A549 (cell line): ENCODE data around the gene C6orf132. TPM values are rescaled to one million over a fixed set of nuclear protein-coding genes. Genes with fewer than 3 reads are reported as not detected.
A peak's percentile ranks its signal among the peaks of the same experiment; 100 is the strongest.
"Not testable (repeated sequence)": the region's sequence is repeated elsewhere in the genome, so short reads cannot be mapped to it uniquely, and the experiment has no call there.

Source experiments
- ATAC-seq, 2 experiments: fragments of 200-7000 bp in 1 of 2; fragments of >200 bp in 1 of 2; cut with Nextera tagmentation in 1 of 2; cut with Tn5 transposase in 1 of 2; 3 replicates each; pipeline versions ENCODE4 v1.8.0 to v1.9.1; 2018 to 2020; ENCODE audit warnings: mild to moderate bottlenecking in 1 of 2, moderate library complexity in 1 of 2
- CTCF ChIA-PET: fragments of 300-600 bp; sonication (Branson Sonifier 250); formaldehyde crosslinking; extraction: SDS; loops from one replicate; lab custom pipeline; 2021; ENCODE audit warnings: antibody characterized with exemption, inconsistent platforms; lab: Yijun Ruan, JAX
- POLR2A ChIA-PET: fragments of 350-600 bp; formaldehyde crosslinking; extraction: SDS; loops from one replicate; lab custom pipeline; 2021; ENCODE audit warnings: antibody characterized with exemption, inconsistent platforms; lab: Yijun Ruan, JAX
- DNase-seq, 2 experiments: peaks; one replicate each; pipeline versions ENCODE4 v3.0.0 to v3.0.0-alpha.2; 2011 to 2016; ENCODE audit warnings: low read depth in 1 of 2, low spot score in 1 of 2
- FAIRE-seq: peaks from 2 replicates; lab custom pipeline; 2011; peaks lifted over from hg19 to GRCh38; lab: Jason Lieb, UNC
- H3K27ac ChIP-seq, 2 experiments: fragments of >200 bp; sonication (Bioruptor Twin); formaldehyde crosslinking; 3 replicates each; pipeline ENCODE4 v1.5.1; 2016 to 2017
- H3K4me1 ChIP-seq: fragments of >200 bp; sonication (Bioruptor Twin); formaldehyde crosslinking; 3 replicates; pipeline ENCODE4 v1.6.1; 2016
- H3K4me2 ChIP-seq: fragments of >200 bp; sonication (Bioruptor Twin); formaldehyde crosslinking; 3 replicates; pipeline ENCODE4 v1.6.1; 2016
- H3K4me3 ChIP-seq: fragments of >200 bp; sonication (Bioruptor Twin); formaldehyde crosslinking; 3 replicates; pipeline ENCODE4 v1.5.1; 2016
- H3K9me3 ChIP-seq: fragments of >200 bp; sonication (Bioruptor Twin); formaldehyde crosslinking; 3 replicates; pipeline ENCODE4 v1.6.1; 2016
- CBX8 ChIP-seq: fragments of 200-600 bp; sonication (generic); IDR thresholded peaks from 2 replicates; pipeline ENCODE4 v1.6.1; 2016
- CEBPB ChIP-seq, 2 experiments: fragments of >200 bp in 1 of 2; sonication (Bioruptor Twin) in 1 of 2; formaldehyde crosslinking in 1 of 2; IDR thresholded peaks; 2 replicates each; pipeline ENCODE4 v1.6.1; 2012 to 2016
- EP300 ChIP-seq, 2 experiments: fragments of >200 bp; sonication (Bioruptor Twin); formaldehyde crosslinking; IDR thresholded peaks; 2 replicates in 1 of 2; 3 replicates in 1 of 2; pipeline ENCODE4 v1.6.1; 2016 to 2017
- ESRRA ChIP-seq: fragments of 150-350 bp; IDR thresholded peaks from 2 replicates; pipeline ENCODE4 v1.6.1; 2014; ENCODE audit warnings: mild to moderate bottlenecking, low read length, borderline replicate concordance
- FOSB ChIP-seq: fragments of 250-450 bp; sonication (Bioruptor Pico); IDR thresholded peaks from 2 replicates; pipeline ENCODE4 v1.5.0; 2020; ENCODE audit warnings: mild to moderate bottlenecking, moderate library complexity
- HOXB5 ChIP-seq: fragments of 250-450 bp; sonication (Bioruptor Pico); IDR thresholded peaks from 2 replicates; pipeline ENCODE4 v1.5.0; 2020; ENCODE audit warnings: mild to moderate bottlenecking, moderate library complexity
- JUN ChIP-seq, 2 experiments: fragments of >200 bp; sonication (Bioruptor Twin); formaldehyde crosslinking; IDR thresholded peaks; 2 replicates in 1 of 2; 3 replicates in 1 of 2; pipeline ENCODE4 v1.6.1; 2016 to 2017
- NPAS2 ChIP-seq: fragments of 250-450 bp; sonication (Bioruptor Pico); IDR thresholded peaks from 2 replicates; pipeline ENCODE4 v1.8.0; 2022; ENCODE audit warnings: mild to moderate bottlenecking, moderate library complexity, borderline replicate concordance
- RAD21 ChIP-seq, 2 experiments: fragments of >200 bp in 1 of 2; sonication (Bioruptor Twin) in 1 of 2; formaldehyde crosslinking in 1 of 2; IDR thresholded peaks in 1 of 2; conservative IDR thresholded peaks in 1 of 2; 2 replicates in 1 of 2; 3 replicates in 1 of 2; pipeline ENCODE4 v1.6.1; 2012 to 2018; ENCODE audit warnings: inconsistent platforms in 1 of 2
- RNF2 ChIP-seq: fragments of 200-600 bp; sonication (generic); IDR thresholded peaks from 2 replicates; pipeline ENCODE4 v1.6.1; 2016; ENCODE audit warnings: low read depth, mild to moderate bottlenecking, antibody characterized with exemption, moderate library complexity, borderline replicate concordance
- SMC3 ChIP-seq: fragments of >200 bp; sonication (Bioruptor Twin); formaldehyde crosslinking; IDR thresholded peaks from 3 replicates; pipeline ENCODE4 v1.6.1; 2018; ENCODE audit warnings: inconsistent platforms
- TFCP2L1 ChIP-seq: fragments of 250-450 bp; sonication (Bioruptor Pico); IDR thresholded peaks from 2 replicates; pipeline ENCODE4 v1.5.0; 2021; ENCODE audit warnings: mild to moderate bottlenecking
- TP53 ChIP-seq: fragments of 250-450 bp; sonication (Bioruptor Pico); IDR thresholded peaks from 2 replicates; pipeline ENCODE4 v1.5.0; 2021; ENCODE audit warnings: mild to moderate bottlenecking, moderate library complexity
- ZC3H11A ChIP-seq: fragments of 450-650 bp; IDR thresholded peaks from 2 replicates; pipeline ENCODE4 v1.6.1; 2014; ENCODE audit warnings: antibody characterized with exemption, mild to moderate bottlenecking
- WGBS: methylation state at CpG from one replicate; pipeline ENCODE4 v1.1.6; 2017; ENCODE audit errors: missing lambda C conversion rate; 5-methylcytosine and 5-hydroxymethylcytosine counted together
- polyA plus RNA-seq, 4 experiments: library from polyadenylated mRNA; depleted of rRNA in 3 of 4; stranded (reverse); fragments of >200 nt; fragmentation: RNase III in 1 of 4; extraction: RNeasy Plus Mini Kit Qiagen cat#74134 plus additional on column Dnase treatment in 1 of 4; gene quantifications; 2 replicates in 3 of 4; 3 replicates in 1 of 4; pipeline ENCODE4 v1.2.3, GENCODE V29; 2011 to 2017
- TF ChIP-seq, protein P1 (sequence below): fragments of 200-600 bp; sonication (generic); IDR thresholded peaks from 2 replicates; pipeline ENCODE4 v1.6.1; 2016; ENCODE audit warnings: antibody characterized with exemption, mild to moderate bottlenecking, moderate library complexity

The C6orf132 gene
- polyA plus RNA-seq, 2 of the 4 experiments (the other 2 are of a cell fraction) = 0.44 to 1.1 TPM

DNA sequence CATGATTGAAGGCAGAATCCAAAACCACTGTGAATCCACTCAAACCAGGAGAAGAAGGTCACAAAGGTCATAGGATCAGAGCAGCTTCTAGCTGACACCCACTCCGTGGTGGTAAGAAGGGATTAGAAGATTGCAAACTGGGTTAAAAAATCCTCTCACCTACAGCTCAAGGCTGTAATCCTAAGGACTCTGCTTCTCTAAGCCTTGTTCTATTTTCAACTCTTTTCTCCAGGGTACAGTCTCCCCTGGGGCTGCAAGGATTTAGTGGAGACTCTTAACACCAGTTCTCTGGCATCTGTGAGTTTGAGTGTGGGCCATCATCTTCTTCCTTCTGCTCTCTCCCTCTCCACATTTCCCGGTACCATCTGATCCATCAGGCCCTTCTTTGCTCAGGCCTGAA, 30.7 kb upstream of the C6orf132 start, which contains the start of gene GUCA1A:
Gene GUCA1A, plus strand, starts transcription at position 264 of the 400 bp plus-strand sequence. CDS start 250 bp downstream, outside the sequence.
- H3K4me3 ChIP-seq = no peak within 1 kb of the TSS
- DNase-seq (no peak), ATAC-seq (no peak), FAIRE-seq (no peak)
- H3K9me3 ChIP-seq = no peaks in the 10 kb centered on the region
- 83% methylated on average over 2 of the region's 2 CpGs for WGBS
- no peak for TF ChIP-seq JUN (IDR thresholded peaks at IDR 0.05)
- TF ChIP-seq TP53 (CRISPR knock-in tag) = no peak
- TF ChIP-seq RAD21 (conservative IDR thresholded peaks at IDR 0.05 in 1 of 2, IDR thresholded peaks at IDR 0.05 in 1 of 2) = no peak
- no peak for TF ChIP-seq ZC3H11A
- no peak for TF ChIP-seq HOXB5
- TF ChIP-seq EP300 (IDR thresholded peaks at IDR 0.05) = no peak
- CTCF ChIA-PET = interaction anchor here (0.5 to 13.1 kb wide), 5 partner anchors 10 to 92 kb away, joined by 3 to 172 read pairs (median 4); no protein-coding TSS in a partner anchor
- no peak within 1 kb of the TSS for H3K27ac ChIP-seq
- POLR2A ChIA-PET = no interaction called here
- no peak within 1 kb of the TSS for H3K4me2 ChIP-seq
- H3K4me1 ChIP-seq = no peaks in the 10 kb centered on the region

DNA sequence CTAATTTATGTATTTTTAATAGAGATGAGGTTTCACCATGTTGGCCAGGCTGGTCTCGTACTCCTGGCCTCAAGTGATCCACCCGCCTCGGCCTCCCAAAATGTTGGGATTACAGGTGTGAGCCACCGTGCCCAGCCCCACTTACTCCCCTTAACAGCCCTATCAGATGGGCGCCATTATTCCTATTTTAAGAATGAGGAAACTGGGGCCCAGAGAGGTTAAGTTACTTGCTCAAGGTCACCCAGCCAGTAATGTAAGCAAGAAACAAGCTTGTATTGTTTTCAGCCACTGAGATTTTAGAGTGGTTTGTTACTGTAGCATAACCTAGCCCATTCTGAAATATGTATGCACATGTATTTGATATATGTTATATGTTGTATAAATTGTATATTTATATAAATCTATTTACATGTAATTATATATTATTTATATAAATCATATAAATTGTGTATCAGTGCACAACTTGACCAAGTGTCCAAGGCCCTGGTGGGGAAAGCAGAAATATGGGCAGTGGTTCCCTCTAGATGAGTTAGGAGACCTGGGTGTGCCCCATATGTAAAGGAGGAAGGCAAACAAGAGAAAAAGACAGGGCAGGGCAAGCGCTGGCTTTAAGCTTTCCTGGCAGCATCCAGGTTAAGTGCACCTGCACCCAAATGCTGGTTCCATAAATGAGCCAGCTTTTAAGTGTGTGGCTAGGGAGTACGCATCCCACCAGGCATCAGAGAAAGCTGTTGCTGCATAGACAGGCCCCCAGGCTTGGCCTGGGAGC, 29.6 kb upstream of the C6orf132 start:
- Histone ChIP-seq H3K4me2 (no peak overlapping the region), H3K9me3 (no peaks in the 10 kb centered on the region), H3K4me3 (no peak overlapping the region), H3K4me1 (peaks cover under 1% of the 10 kb centered on the region; the same call in 2 of the 3 replicates), H3K27ac (no peak overlapping the region)
- DNase-seq (no peak), ATAC-seq (no peak), FAIRE-seq (no peak)
- ChIA-PET POLR2A (no interaction called here), CTCF (interaction anchor here (0.9 to 13.1 kb wide), 7 partner anchors 11 to 374 kb away, joined by 3 to 172 read pairs (median 4); no protein-coding TSS in a partner anchor)
- WGBS = 93% methylated on average over 7 of the region's 7 CpGs
- no peak for TF ChIP-seq FOSB
- TF ChIP-seq CBX8 = no peak
- TF ChIP-seq, protein P1, sequence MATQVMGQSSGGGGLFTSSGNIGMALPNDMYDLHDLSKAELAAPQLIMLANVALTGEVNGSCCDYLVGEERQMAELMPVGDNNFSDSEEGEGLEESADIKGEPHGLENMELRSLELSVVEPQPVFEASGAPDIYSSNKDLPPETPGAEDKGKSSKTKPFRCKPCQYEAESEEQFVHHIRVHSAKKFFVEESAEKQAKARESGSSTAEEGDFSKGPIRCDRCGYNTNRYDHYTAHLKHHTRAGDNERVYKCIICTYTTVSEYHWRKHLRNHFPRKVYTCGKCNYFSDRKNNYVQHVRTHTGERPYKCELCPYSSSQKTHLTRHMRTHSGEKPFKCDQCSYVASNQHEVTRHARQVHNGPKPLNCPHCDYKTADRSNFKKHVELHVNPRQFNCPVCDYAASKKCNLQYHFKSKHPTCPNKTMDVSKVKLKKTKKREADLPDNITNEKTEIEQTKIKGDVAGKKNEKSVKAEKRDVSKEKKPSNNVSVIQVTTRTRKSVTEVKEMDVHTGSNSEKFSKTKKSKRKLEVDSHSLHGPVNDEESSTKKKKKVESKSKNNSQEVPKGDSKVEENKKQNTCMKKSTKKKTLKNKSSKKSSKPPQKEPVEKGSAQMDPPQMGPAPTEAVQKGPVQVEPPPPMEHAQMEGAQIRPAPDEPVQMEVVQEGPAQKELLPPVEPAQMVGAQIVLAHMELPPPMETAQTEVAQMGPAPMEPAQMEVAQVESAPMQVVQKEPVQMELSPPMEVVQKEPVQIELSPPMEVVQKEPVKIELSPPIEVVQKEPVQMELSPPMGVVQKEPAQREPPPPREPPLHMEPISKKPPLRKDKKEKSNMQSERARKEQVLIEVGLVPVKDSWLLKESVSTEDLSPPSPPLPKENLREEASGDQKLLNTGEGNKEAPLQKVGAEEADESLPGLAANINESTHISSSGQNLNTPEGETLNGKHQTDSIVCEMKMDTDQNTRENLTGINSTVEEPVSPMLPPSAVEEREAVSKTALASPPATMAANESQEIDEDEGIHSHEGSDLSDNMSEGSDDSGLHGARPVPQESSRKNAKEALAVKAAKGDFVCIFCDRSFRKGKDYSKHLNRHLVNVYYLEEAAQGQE = no peak
- TF ChIP-seq RNF2 = no peak
- TF ChIP-seq CEBPB (IDR thresholded peaks at IDR 0.05) = no peak
- no peak for TF ChIP-seq RAD21 (conservative IDR thresholded peaks at IDR 0.05 in 1 of 2, IDR thresholded peaks at IDR 0.05 in 1 of 2)
- no peak for TF ChIP-seq SMC3
- no peak for TF ChIP-seq TFCP2L1 (CRISPR knock-in tag)
- TF ChIP-seq NPAS2 (CRISPR knock-in tag) = no peak

DNA sequence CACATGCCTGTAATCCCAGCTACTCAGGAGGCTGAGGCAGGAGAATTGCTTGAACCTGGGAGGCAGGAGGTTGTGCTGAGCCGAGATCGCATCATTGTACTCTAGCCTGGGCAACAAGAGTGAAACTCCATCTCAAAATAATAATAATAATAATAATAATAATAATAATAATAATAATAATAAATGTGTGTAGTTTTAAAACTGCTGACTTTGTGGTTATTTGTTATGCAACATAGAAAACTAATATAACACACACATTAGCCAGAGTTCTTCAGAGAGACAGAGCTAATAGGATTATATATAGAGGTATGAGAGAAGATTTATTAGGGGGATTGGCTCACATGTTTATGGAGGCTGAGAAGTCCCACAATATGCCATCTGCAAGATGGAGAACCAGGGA, 27.4 kb upstream of the C6orf132 start:
- ATAC-seq, H3K4me3 ChIP-seq, H3K4me1 ChIP-seq, FAIRE-seq, H3K9me3 ChIP-seq, H3K4me2 ChIP-seq, H3K27ac ChIP-seq, DNase-seq: not testable (repeated sequence)
- ChIA-PET POLR2A (interaction anchor here (1.4 kb wide), 1 partner anchor 45 kb away, joined by 3 read pairs; no protein-coding TSS in a partner anchor), CTCF (interaction anchor here (1.0 to 13.1 kb wide), 5 partner anchors 15 to 89 kb away, joined by 3 to 172 read pairs (median 4); no protein-coding TSS in a partner anchor)
- WGBS = 79% methylated on average over 2 of the region's 2 CpGs

DNA sequence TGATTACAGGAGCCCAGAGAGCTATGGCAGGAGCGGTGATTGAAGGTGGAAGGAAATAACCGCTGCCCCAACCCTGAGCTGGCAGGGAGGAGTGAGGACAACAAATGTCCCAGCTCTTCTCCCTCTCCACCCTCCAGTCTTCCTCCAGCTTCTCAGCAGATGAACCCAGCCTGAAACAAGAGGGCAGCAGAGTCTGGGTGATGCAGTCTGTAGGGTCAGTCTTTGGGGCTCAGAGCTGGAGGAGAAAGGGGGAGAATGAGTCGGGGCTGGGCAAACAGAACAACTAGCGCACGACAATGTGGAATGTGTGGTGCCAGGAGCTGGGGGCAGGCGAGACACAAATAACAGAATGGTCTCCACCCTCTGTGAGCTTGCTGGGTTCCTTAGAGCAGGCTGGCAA, 26.2 kb upstream of the C6orf132 start:
- ChIA-PET CTCF (interaction anchor here (1.0 to 13.1 kb wide), 7 partner anchors 10 to 87 kb away, joined by 3 to 172 read pairs (median 7); no protein-coding TSS in a partner anchor), POLR2A (interaction anchor here (1.4 kb wide), 1 partner anchor 46 kb away, joined by 3 read pairs; no protein-coding TSS in a partner anchor)
- Histone ChIP-seq H3K4me2 (no peak overlapping the region), H3K27ac (no peak overlapping the region), H3K9me3 (no peaks in the 10 kb centered on the region), H3K4me3 (no peak overlapping the region), H3K4me1 (peaks cover 5% of the 10 kb centered on the region; the same call in 2 of the 3 replicates)
- no peak for ATAC-seq
- no peak for FAIRE-seq
- peak; percentile 25 to 45; a peak in 2 of 5 replicates for TF ChIP-seq RAD21 (conservative IDR thresholded peaks at IDR 0.05 in 1 of 2, IDR thresholded peaks at IDR 0.05 in 1 of 2)
- no peak for TF ChIP-seq ESRRA
- peak; percentile 29; the same call in 2 of the 3 replicates for TF ChIP-seq SMC3
- DNase-seq = no peak
- 72% methylated on average over 6 of the region's 6 CpGs for WGBS
